GM23338 (cell line): ENCODE measurements around the gene TNRC18. TPM values are rescaled to one million over a fixed set of nuclear protein-coding genes. Genes with fewer than 3 reads are reported as not detected.
"Not testable (repeated sequence)": the region's sequence is repeated elsewhere in the genome, so short reads cannot be mapped to it uniquely, and the experiment has no call there.

Experiments
- ATAC-seq: fragments of 200-7000 bp; cut with Tn5 transposase; 3 replicates; pipeline ENCODE4 v1.9.1; 2020
- DNase-seq: peaks from one replicate; pipeline ENCODE4 v3.0.0-alpha.2; 2015; ENCODE audit warnings: low spot score
- H2AFZ ChIP-seq: fragments of 200-600 bp; sonication (generic); 2 replicates; pipeline ENCODE4 v1.8.0; 2016; ENCODE audit warnings: antibody characterized with exemption, mild to moderate bottlenecking, moderate library complexity
- H3F3A ChIP-seq: fragments of 200-600 bp; sonication (generic); replicated peaks from 2 replicates; pipeline ENCODE4 v1.8.0; 2017; ENCODE audit warnings: antibody characterized with exemption, mixed run types, low read depth
- H3K27ac ChIP-seq: fragments of 200-600 bp; sonication (generic); 2 replicates; pipeline ENCODE4 v1.6.1; 2016; ENCODE audit warnings: low read depth
- H3K27me3 ChIP-seq: fragments of 200-600 bp; sonication (generic); 2 replicates; pipeline ENCODE4 v1.8.0; 2016; ENCODE audit warnings: mild to moderate bottlenecking, mixed run types, moderate library complexity; ENCODE audit not compliant: insufficient read depth
- H3K36me3 ChIP-seq: fragments of 200-600 bp; sonication (generic); 2 replicates; pipeline ENCODE4 v1.8.0; 2016; ENCODE audit warnings: mild to moderate bottlenecking; ENCODE audit not compliant: insufficient read depth
- H3K4me1 ChIP-seq: fragments of 200-600 bp; sonication (generic); 2 replicates; pipeline ENCODE4 v1.8.0; 2016; ENCODE audit warnings: mild to moderate bottlenecking, moderate library complexity; ENCODE audit not compliant: insufficient read depth
- H3K4me2 ChIP-seq: fragments of 200-600 bp; sonication (generic); 2 replicates; pipeline ENCODE4 v1.7.1; 2017; ENCODE audit warnings: mixed run types
- H3K4me3 ChIP-seq: fragments of 200-600 bp; sonication (generic); 2 replicates; pipeline ENCODE4 v1.6.1; 2016; ENCODE audit warnings: mixed run types
- H3K79me2 ChIP-seq: fragments of 200-600 bp; sonication (generic); replicated peaks from 2 replicates; pipeline ENCODE4 v1.8.0; 2017; ENCODE audit warnings: mild to moderate bottlenecking; ENCODE audit not compliant: insufficient read depth
- H3K9me2 ChIP-seq: fragments of 200-600 bp; sonication (generic); 2 replicates; pipeline ENCODE4 v1.8.0; 2017; ENCODE audit not compliant: insufficient read depth
- H4K20me1 ChIP-seq: fragments of 200-600 bp; sonication (generic); replicated peaks from 2 replicates; pipeline ENCODE4 v1.8.0; 2017; ENCODE audit warnings: mild to moderate bottlenecking; ENCODE audit not compliant: insufficient read depth
- H3K27ac Mint-ChIP-seq: 2 replicates; pipeline ENCODE4 v1.8.0; 2020; ENCODE audit warnings: inconsistent platforms, mild to moderate bottlenecking, moderate library complexity, mixed read lengths
- H3K27me3 Mint-ChIP-seq: 3 replicates; pipeline ENCODE4 v1.8.0; 2022; ENCODE audit warnings: low read depth, mild to moderate bottlenecking, moderate library complexity, mixed read lengths, inconsistent platforms; ENCODE audit not compliant: insufficient read depth, poor library complexity
- H3K36me3 Mint-ChIP-seq: 3 replicates; pipeline ENCODE4 v1.8.0; 2021; ENCODE audit warnings: low read depth, mild to moderate bottlenecking, inconsistent platforms, moderate library complexity, mixed read lengths
- H3K4me1 Mint-ChIP-seq: 3 replicates; pipeline ENCODE4 v1.8.0; 2020; ENCODE audit warnings: mild to moderate bottlenecking, inconsistent platforms, mixed read lengths
- H3K4me3 Mint-ChIP-seq: 3 replicates; pipeline ENCODE4 v1.8.0; 2021; ENCODE audit warnings: moderate library complexity, mild to moderate bottlenecking, inconsistent platforms, mixed read lengths
- H3K9me3 Mint-ChIP-seq: 3 replicates; pipeline ENCODE4 v1.8.0; 2020; ENCODE audit warnings: moderate library complexity, mild to moderate bottlenecking, inconsistent platforms, mixed read lengths
- CREB1 ChIP-seq: fragments of 250-450 bp; sonication (Bioruptor Pico); IDR thresholded peaks from 2 replicates; pipeline ENCODE4 v1.5.0; 2020; ENCODE audit warnings: low read depth, mild to moderate bottlenecking, moderate library complexity
- CTCF ChIP-seq, 2 experiments: fragments of 200-600 bp in 1 of 2; sonication (generic) in 1 of 2; conservative IDR thresholded peaks; 2 replicates each; pipeline versions ENCODE4 v1.5.1 to v1.6.1; 2016 to 2017; ENCODE audit warnings: antibody characterized with exemption in 2 of 2, low read depth in 2 of 2, mild to moderate bottlenecking in 2 of 2, moderate library complexity in 1 of 2
- EZH2 ChIP-seq: fragments of 200-600 bp; sonication (generic); IDR thresholded peaks from one replicate; pipeline ENCODE4 v1.8.0; 2017; ENCODE audit warnings: antibody characterized with exemption, mild to moderate bottlenecking, low read depth; ENCODE audit not compliant: unreplicated experiment
- EZH2phosphoT487 ChIP-seq: fragments of 200-600 bp; sonication (generic); IDR thresholded peaks from one replicate; pipeline ENCODE4 v1.8.1; 2018; ENCODE audit warnings: antibody characterized with exemption; ENCODE audit not compliant: unreplicated experiment
- JUNB ChIP-seq: IDR thresholded peaks from one replicate; pipeline ENCODE4 v1.6.1; 2016; ENCODE audit warnings: antibody characterized with exemption; ENCODE audit not compliant: unreplicated experiment
- NANOG ChIP-seq: IDR thresholded peaks from 2 replicates; pipeline ENCODE4 v1.6.1; 2016; ENCODE audit warnings: antibody characterized with exemption, borderline replicate concordance
- POLR2AphosphoS5 ChIP-seq: IDR thresholded peaks from 2 replicates; pipeline ENCODE4 v1.6.1; 2016; ENCODE audit warnings: antibody characterized with exemption, low read depth
- STAT1 ChIP-seq: IDR thresholded peaks from one replicate; pipeline ENCODE4 v1.6.1; 2016; ENCODE audit warnings: antibody characterized with exemption; ENCODE audit not compliant: unreplicated experiment
- ZNF114 ChIP-seq: fragments of 250-450 bp; sonication (Bioruptor Pico); IDR thresholded peaks from 2 replicates; pipeline ENCODE4 v1.5.0; 2020; ENCODE audit warnings: mild to moderate bottlenecking, moderate library complexity
- long read RNA-seq: library from polyadenylated mRNA; unstranded; transcript quantifications from one replicate; pipeline ENCODE4 v2.0.0, GENCODE V29; 2020; ENCODE audit not compliant: unreplicated experiment
- polyA plus RNA-seq: library from polyadenylated mRNA; unstranded; fragments of >200 nt; fragmentation: Nextera tagmentation; extraction: Ambion mirVana; gene quantifications from 2 replicates; pipeline ENCODE4 v1.2.1, GENCODE V29; 2016
- total RNA-seq: library from RNA; depleted of rRNA; stranded (reverse); fragments of >200 nt; shearing (Covaris generic); gene quantifications from 2 replicates; pipeline ENCODE4 v1.2.3, GENCODE V29; 2014; rRNA removed

Gene TNRC18
- 6.9 and 17.5 TPM in 2 replicates for total RNA-seq
- polyA plus RNA-seq, result 2.0 and 2.1 TPM in 2 replicates
- long read RNA-seq, result 0 reads

- Histone ChIP-seq H3K27me3 (peaks cover 88% of the 10 kb centered on the region), H3K4me1 (peaks cover 39% of the 10 kb centered on the region), H3K27ac (peak within 1 kb of the TSS; percentile 96), H3K4me3 (peak within 1 kb of the TSS; percentile 69), H3K36me3 (no peaks in the 10 kb centered on the region), H4K20me1 (no peaks in the 10 kb centered on the region), H3K79me2 (no peaks in the 10 kb centered on the region), H2AFZ (0 out of 2 replicates have a peak within 1 kb of the TSS, but pooled peaks have one; percentile 83), H3F3A (peaks cover 23% of the 10 kb centered on the region), H3K4me2 (peak within 1 kb of the TSS; percentile 93), H3K9me2 (no peaks in the 10 kb centered on the region)
- Mint-ChIP-seq H3K9me3 (peaks cover 4% of the 10 kb centered on the region; the same call in 2 of the 3 replicates), H3K4me1 (peaks cover 17% of the 10 kb centered on the region), H3K27me3 (peaks cover 83% of the 10 kb centered on the region), H3K27ac (peak within 1 kb of the TSS; percentile 87; the same call in 1 of the 2 replicates), H3K36me3 (no peaks in the 10 kb centered on the region), H3K4me3 (peak within 1 kb of the TSS; percentile 80)
- TF ChIP-seq EZH2, result peak; percentile 23
- no peak for TF ChIP-seq POLR2AphosphoS5
- no peak for TF ChIP-seq CREB1 (CRISPR knock-in tag)
- no peak for TF ChIP-seq NANOG
- ATAC-seq, result no peak
- no peak for DNase-seq
These were observed at the start of gene TNRC18 for GRCh38 chr7:5423306-5423975. TSS of gene TNRC18 (minus strand) at chr7:5423834. CDS start at chr7:5421246, 2,588 bp downstream.

GRCh38 chr7:5472432-5473315 lies 49.0 kb upstream of the TNRC18 start:
- Histone ChIP-seq H3K79me2 (no peaks in the 10 kb centered on the region), H3K9me2 (no peaks in the 10 kb centered on the region), H2AFZ (no peak overlapping the region), H3K27ac (no peak overlapping the region), H3K27me3 (no peaks in the 10 kb centered on the region), H3F3A (0 out of 2 replicates have a peak, but pooled peaks cover 3% of the 10 kb centered on the region), H3K4me3 (no peak overlapping the region), H3K4me2 (no peak overlapping the region), H4K20me1 (no peaks in the 10 kb centered on the region; the same call in 1 of the 2 replicates), H3K36me3 (no peaks in the 10 kb centered on the region), H3K4me1 (peaks cover 4% of the 10 kb centered on the region; the same call in 1 of the 2 replicates)
- peaks cover 11% of the 10 kb centered on the region for H3K4me1 Mint-ChIP-seq
- H3K36me3 Mint-ChIP-seq, result no peaks in the 10 kb centered on the region; the same call in 2 of the 3 replicates
- H3K9me3 Mint-ChIP-seq, result no peaks in the 10 kb centered on the region; the same call in 2 of the 3 replicates
- TF ChIP-seq EZH2, result no peak
- peak in 1 of 2 experiments; percentile 27; a peak in 1 of 4 replicates for TF ChIP-seq CTCF (conservative IDR thresholded peaks at IDR 0.05; ENCODE audit: low read depth in 2 of 2)
- TF ChIP-seq NANOG, result no peak
- TF ChIP-seq EZH2phosphoT487, result no peak
- no peak for TF ChIP-seq ZNF114 (CRISPR knock-in tag)
- no peak for TF ChIP-seq JUNB
- no peak for TF ChIP-seq STAT1
- no peak for TF ChIP-seq POLR2AphosphoS5
- H3K4me3 Mint-ChIP-seq, result no peak overlapping the region
- peaks cover 19% of the 10 kb centered on the region for H3K27me3 Mint-ChIP-seq
- DNase-seq (no peak), ATAC-seq (no peak)
- H3K27ac Mint-ChIP-seq, result no peak overlapping the region

GRCh38 chr7:5471623-5472022 lies 48.0 kb upstream of the TNRC18 start:
- not testable (repeated sequence) for H3K79me2 ChIP-seq, ATAC-seq, H3K27ac Mint-ChIP-seq, H3K27me3 ChIP-seq, H3K4me3 ChIP-seq, H3K4me1 ChIP-seq, H2AFZ ChIP-seq, H3K27ac ChIP-seq, H3K9me3 Mint-ChIP-seq, H4K20me1 ChIP-seq, H3F3A ChIP-seq, H3K36me3 ChIP-seq, H3K4me2 ChIP-seq, H3K36me3 Mint-ChIP-seq, H3K9me2 ChIP-seq, H3K4me1 Mint-ChIP-seq, DNase-seq, H3K4me3 Mint-ChIP-seq
- H3K27me3 Mint-ChIP-seq, result peaks cover 13% of the 10 kb centered on the region
